Activated T-helper 1 cell treated with Interleukin-2 at 50 U/mL for 16 hours (primary cell): Measurements from ENCODE around the gene FAM3D.

Source experiments
- DNase-seq: peaks from one replicate; pipeline ENCODE4 v3.0.0-alpha.2; 2020; ENCODE audit warnings: low read depth

Gene FAM3D

DNA sequence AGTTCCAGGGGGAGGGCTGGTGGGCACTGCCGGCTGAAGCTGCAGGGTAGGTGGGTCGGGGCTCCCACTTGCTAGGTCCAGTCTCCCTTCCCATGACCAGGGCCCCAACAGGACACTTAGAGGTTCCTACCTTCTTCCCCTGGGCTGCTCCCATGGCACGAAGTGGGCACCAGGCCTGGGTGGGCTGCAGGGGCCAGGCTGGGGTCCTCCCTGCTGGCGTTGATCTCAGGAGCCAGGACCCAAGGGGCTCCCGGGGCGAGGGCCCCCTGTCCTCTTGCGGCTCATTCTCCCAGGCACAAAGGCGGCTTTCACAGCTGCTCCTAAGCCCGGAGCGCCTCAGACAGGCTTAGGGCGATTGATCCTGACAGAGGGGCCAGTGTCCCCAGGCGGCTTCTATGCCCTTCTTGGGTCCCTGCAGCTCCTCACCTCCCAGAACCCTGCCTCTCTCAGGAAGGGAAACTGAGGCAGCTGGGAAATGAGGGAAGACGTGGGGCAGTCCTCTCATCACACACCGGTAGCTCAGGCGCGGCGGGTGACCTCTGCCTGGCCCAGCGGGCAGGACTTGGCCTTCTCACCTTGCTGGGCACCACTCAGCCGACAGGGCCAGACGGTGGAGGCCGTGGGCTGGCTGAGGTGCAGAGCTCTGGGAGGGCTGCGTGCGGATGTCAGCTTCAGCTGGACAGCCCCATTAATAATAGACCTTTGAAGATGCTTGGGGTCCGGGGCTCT is 39.6 kb downstream of the FAM3D start:
- no peak for DNase-seq

DNA sequence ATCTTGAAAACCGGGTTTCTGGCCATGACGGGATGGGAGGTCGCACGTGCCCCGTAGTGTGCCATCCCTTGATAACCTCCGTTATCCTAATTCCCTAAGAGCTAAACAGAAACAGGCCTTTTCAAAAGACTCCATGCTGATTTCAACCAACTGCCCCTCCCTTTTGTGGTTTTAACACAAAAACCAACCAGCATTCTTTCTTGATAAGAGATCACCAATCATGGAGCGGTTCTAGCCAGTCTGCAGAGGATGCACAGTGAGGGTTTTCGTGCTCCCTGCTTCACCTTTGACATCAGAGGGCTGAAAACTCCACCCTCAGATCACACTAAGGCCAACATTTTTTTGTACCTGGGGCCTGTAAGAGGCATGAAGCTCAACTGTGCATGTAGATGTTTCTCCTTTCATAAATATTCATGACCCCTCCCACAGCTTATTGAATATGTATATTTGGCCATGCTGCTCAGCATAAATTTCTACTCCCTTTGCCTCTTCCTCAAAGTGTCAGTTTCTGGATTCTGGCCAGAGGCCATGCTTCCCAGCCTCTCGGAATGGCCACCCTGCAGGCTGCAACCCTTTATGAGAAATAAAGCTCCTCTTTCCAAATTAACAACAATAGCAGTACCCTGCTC is 41.3 kb downstream of the FAM3D start:
- DNase-seq: no peak

DNA sequence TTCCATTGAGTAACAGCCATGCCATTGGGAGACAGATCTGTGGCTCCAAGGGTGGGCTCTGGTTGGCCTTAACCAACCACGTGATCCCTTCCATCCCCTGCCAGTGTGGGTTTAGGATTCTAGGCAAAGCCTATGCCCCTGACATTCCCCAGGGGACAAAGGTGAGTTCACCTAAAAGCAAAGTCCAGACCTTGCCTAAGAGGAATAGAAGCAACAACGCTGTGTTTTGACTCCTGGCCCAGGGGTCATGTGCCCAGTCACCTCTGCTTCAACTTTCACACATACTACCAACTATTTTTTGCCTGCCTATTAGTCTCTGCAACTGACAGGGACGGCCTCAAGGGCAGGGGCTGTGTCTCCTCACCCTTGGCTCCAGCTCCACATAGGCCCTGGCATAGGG is 42.0 kb downstream of the FAM3D start:
- no peak for DNase-seq

DNA sequence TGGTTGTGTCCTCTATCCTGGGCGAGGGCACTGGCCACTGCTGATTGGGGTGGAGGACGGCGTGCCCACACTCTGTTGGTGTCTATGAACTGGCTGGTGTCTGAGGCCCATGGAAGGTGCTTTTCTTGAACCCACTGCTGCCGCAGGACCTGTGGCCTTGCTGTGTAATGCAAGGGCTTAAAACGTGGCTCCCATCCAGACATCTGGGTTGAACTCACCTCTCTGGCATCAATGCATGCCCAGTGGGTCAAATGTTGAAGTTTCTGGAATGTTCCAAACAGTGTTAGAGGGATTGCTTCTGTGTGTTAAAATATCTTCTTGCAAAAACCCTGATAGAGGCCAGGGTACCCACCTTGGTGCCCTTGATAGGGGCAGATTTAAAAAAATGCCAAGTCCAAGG is 42.6 kb downstream of the FAM3D start:
- DNase-seq: no peak

DNA sequence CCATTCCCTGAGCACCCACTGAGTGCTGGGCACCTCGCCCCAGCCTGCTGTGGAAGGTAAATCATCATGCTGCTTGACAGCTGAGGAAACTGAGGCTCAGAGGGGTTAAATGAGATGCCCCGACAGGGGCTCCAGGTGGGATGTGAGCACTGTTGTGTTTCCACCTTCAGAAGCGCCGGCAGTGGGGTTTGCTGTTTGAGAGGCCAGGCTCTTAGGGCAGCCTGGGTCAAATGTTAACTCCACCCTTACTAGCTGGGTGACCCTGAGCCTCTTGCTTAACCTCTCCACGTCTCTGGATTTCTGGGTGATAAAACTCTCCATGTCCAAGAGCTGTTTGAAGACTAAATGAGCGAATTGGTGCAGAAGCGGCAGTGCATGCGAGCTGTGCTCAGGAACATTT is 43.1 kb downstream of the FAM3D start:
- DNase-seq: no peak

DNA sequence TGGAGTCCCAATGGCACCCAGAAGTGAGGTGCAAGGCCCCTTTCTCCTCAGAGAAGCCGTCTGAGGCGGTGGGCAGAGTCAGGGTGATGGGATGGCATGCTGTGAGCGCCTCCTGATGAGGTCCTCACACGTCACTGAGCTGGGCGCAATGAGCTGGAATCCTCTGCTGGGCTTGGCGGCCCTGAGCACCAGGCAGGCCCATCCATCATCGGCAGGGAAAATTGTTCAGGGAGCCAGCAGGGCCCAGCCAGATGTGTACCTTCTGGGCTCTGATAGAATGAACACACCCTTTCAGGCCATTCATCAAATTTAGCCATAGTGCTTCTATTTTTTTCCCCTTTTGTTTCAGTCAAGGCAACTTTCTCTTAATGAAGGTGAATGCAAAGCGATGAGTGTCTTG is 43.7 kb downstream of the FAM3D start:
- DNase-seq: no peak

DNA sequence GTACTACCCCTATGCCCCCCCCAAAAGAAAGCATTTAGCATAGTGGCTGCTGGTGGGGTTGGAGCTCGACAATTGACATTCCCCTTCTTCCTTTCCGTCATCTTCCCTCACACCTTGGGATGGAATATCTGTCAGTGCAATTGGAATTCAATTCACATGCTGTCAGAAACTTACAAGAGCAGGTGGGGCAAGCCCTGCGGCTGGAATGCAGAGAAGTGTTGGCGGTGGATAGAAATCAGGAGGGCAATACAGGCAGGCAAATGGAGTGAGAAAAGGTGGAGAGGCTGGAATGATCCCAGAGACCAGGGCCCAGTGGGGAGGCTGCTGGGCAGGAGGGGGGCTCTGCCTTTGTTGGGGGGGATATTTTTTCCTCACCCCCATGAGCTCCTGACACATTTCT is 44.1 kb downstream of the FAM3D start:
- no peak for DNase-seq

DNA sequence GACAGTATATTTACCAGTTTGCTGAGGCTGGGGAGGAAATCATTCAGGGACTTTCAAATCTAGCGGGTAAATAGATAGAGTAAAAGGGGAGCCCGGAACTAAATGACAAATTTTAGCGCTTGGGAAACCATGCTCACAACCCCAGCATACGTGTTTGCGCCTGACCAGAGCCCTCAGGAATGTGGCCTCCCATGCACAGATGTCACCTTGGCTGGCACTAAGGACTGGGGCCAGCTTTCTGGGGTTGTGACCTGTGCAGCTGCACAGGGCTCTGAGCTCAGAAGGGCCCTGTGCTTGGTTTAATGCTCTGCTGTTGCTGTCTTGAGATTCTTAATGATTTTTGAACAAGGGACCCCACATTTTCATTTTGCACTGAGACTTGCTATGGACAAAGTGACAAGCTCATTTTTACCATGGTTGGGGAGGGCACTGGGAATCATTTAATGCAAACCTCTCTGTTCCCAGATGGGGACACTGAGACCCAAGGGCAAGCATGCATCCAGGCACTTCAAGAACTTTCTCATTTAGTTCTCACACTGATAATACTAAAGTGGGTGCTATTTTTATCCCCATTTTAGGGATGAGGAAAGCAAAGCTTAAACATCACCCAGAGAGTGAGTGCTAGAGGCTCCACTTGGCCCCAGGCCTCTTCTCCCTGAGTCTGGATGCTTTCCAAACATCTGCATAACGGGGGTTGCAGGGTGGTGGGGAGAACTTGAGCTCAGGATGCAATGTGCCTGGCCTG is 45.3 kb downstream of the FAM3D start:
- DNase-seq: no peak

DNA sequence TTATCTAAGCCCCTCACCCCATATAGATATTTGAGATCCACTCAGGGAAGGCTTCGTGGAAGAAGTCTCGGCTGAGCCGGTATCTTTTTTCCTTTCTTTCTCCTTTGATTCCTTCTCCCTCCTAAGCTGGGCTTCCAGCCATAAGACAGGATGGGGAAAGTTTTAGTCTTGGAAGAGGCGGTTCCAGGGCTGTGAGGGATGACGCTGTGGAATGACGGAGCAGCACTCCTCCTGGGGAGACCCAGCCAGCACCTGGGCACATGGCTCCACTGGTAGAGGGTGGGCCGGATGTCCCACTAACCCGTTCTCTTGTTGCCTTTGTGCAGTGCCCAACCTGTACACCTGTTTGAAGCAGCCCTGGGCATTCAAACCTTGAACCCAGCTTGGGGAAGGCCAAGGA is 46.2 kb downstream of the FAM3D start:
- DNase-seq: no peak

DNA sequence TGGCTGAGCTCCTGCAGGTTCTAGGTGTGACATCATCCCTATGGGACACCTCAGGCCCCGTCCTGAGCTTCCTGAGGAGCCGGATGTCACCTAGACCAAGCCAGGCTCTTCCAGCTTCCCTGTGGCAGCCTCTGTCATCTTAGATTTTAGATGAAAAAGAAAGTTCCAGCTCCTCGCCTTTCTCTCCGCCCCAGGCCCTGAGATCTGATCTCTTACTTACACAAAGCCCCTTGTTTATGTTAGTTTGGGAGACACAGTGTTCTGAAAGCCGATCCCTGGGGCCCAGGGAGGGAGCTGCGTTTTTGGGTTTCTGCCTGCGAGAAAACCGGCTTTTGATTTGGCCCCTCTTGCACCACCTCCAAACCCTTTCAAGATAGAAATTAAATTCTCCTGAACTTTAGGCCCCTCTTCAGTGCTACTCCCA is 49.2 kb downstream of the FAM3D start:
- no peak for DNase-seq

DNA sequence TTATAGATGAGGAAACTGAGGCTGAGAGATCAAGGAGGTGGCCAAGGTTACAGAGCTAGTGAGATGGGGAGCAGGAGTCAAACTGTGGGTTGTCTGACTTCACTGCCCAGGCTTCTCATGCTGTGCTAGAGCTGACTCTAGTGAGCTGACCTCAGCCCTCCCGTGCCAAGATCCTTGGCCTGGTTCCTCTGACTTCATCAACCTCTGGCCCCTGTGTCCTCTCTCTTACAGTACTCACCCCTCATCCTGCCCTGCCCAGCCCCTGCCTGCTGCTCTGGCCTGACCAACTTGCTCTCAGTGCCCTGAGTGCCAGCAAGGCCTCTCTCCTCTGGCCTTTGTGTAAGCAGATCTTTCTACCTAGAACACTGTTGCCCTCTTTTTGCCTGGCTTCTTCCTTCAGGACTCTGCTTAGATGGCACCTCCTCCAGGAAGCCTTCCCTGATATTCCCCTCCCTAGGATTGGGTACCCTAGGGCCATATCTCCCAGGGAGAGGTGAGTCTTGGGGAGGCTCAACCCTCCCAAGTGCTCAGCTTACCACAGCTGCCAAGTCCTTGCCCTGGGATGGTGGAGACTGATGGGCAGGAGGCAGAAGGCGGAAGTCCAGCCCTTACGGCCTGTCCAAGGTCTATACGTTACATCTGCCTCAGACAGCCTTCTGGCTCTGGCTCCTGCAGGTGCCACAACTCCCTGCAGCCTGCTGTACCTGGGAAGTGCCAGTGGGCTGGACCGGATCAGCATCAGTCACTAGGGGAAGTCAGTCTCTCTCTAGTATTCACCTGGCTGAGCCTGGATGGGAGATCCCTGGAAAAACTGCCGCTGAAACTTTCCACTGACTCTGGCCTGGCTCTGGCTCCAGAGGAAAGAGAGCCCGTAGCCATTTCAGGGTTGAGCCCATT is 53.1 kb downstream of the FAM3D start:
- no peak for DNase-seq

DNA sequence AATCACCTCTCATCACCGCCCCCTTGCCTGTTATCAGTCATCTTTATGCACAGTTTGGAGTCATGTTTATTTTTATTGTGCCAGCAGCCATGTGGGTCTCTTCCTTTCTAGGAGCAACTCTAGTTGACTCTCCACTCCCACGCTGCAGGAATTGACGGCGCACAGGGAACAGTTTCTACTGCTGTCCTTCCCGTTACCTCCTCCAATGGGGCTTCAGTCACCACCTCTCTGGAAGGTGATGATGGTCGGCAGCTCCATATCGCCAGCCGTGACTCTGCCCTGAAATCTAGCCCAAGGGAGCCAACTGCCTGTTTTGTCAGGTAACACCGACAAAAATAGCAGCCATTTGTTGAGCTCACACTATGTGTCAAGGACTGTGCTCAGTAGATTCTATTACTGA is 53.7 kb downstream of the FAM3D start:
- no peak for DNase-seq

DNA sequence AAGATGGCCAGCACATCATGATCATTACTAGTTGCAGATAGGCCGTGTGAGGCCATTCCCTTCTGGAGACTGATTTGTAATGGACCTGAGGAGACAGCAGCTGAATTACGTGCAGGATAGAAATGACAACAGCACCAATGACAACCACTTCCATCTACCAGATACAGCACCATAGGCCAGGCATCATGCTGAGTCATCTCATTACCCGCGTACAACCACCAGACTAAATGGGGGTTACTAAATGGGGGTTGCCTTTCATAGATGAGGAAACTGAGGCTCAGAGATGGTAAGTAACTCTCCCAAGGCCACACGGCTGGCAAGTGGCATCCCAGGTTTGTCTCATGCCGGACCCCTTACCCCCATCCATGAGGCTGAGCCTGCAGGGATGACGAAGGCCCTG is 56.6 kb downstream of the FAM3D start:
- no peak for DNase-seq

DNA sequence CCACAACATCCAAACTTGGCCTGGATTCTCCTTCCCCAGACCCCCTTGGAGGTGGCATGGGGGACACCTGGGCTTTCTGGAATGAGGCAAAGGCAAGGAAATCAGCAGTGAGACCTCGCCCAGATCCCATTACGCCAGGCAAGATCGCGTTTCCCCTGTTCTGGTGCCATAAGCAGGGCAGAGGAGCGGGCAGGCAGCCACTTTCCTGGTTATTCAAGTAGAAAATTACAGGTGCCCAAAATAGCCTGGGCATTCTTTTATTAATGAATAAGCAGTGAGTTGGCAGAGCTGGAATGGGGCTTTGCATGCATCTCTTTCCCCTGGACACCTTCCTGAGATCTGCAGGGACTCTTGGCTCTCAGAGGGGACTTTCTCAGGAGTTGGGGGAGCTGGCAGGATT is 57.9 kb downstream of the FAM3D start:
- no peak for DNase-seq

DNA sequence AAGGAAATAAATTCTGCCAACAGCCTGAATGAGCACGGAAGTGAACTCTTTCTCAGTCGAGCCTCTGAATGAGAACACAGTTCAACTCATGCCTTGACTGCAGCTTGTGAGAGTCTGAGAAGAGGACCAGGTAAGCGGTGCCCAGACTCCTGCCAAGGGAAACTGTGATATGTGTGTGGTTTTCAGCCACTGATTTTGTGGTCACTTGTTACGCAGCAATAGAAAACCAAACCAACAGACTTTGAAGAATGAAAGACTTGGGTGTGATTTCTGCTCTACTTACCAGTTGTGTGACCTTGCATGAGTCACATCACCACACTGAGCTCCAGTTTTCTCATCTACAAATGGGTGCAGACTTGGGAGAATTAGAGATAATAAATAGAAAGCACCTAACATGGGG is 58.8 kb downstream of the FAM3D start:
- DNase-seq: no peak

DNA sequence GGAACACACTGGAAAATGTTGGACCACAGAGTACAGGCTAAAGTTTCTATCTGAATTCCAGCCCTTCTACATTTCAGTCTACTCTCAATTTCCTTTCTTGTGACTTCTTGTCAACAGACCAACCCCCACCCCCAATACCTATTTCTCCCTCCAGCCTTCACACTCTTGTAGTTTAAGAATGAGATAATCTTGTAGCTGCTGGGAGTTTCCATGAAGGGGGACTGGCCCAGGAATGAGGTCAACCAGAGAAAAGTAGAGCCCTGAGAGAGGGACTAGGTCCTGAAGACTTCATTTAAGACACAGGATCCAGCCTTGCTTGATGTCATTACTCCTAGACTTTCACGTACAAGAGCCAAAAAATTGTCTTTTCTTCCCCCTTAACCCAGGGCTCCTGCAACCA is 59.9 kb downstream of the FAM3D start:
- DNase-seq: no peak

DNA sequence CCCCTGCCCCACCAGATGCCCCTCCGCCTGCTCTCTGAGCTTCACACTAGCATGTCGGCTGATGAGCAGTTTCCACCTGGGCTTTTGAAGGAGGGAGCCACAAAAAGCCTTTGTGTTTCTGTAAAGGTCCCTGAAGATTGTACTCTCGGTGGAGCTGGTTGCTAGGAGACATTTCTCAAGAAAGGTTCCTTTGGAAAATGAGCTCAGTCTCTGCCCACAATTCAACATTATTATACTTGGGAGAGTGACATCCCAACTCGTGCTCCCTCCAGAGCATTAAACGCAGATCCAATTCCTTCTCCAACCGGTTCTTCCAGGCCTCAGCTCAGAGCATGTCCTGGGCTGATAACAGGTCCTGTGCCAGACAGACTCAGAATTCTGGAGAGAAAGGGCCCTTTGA is 62.5 kb downstream of the FAM3D start:
- no peak for DNase-seq

DNA sequence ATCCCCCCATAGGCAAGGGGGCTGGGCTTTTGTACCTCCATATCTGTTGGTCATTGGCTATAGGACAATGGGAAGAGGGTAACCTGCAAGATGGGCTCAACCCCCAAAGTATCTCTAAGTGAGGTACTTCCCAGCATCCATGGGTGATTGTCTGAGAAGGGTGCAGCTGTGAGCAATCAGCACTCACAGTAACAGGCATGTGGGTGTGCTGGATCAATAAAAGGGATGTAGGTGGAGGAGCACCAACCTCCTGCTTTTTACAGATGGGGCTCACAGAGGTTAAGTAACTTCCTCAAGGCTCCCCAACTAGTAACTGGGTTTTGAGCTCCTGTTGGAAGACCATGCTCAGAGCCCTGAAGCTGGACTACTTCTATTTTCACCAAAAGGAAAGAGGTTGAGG is 63.0 kb downstream of the FAM3D start:
- no peak for DNase-seq

DNA sequence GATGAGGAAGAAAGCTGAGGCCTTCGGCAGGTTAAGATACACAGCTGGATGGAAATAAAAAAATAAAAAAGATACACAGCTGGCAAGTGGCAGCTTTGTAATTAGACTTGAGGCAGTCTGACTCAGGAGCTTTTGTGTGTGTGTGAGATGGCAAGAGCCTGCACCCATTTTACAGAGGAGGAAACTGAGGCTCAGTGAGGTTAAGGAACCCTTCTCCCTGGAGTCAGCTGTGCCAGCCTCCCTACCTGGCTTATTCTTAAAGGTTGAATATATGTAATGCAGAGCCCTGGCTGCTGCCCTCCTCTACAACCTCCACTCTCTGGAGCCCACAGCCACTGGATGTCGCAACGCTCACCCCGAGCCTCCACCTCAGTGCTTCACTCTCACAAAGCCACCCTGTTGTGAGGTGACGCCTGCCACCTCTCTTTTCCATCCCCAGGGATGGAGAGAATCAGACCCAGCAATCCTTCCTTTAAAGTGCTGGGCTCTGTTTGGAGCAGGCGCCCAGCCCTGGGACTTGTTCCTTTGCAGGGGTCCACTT is 68.7 kb downstream of the FAM3D start:
- DNase-seq: no peak

DNA sequence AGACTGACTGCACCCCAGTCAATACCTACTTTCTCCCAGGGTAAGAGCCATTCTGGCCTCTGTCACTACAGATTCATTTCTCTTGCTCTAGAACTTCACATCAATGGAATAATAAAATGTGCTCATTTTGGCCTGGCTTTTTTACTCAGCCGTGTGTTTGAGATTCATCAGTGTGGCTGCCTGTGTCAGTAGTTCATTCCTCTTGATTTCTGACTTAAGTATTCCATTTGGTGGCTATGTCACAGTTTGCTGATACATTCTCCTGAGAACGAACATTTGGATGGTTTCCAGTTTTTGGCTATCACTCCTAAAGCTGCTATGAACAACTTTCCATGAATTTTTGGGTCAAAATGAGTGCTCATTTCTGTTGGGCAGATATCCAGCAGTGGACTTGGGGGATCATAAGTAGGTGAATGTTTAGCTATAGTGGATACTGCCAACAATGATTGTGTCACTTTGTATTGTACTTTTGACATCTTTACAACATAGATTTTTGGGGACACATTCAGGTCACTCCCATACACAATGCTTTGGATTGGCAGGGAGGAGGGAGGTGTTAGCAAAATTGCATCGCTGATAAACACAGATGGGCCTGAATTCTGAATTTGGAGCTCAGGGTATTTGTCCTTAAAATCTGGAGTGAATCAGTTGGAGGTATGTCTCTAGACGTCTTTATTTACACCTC is 69.6 kb downstream of the FAM3D start:
- DNase-seq: no peak

DNA sequence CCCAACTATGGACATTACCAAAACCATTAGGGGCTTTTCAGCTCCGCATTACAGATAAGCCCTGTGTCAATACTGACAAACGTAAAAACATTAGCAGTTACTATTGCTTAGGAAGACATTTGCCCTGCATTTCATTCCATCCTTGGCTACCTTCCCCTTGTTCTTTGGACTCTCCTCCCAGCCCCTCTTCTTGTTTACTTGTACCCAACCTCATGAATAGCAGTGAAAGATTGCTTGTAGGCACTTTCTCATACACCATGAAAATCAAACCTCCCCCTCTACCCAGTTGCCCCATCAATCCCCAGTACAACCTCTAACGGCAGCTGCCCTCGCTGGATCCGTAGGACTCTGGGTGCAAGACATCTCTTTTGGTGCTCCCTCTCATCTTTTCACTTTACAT is 72.5 kb downstream of the FAM3D start:
- no peak for DNase-seq
